Measurements from ENCODE around the gene CHMP2B.
"Not testable (repeated sequence)": the region's sequence is repeated elsewhere in the genome, so short reads cannot be mapped to it uniquely, and the experiment has no call there.

Gene CHMP2B

DNA sequence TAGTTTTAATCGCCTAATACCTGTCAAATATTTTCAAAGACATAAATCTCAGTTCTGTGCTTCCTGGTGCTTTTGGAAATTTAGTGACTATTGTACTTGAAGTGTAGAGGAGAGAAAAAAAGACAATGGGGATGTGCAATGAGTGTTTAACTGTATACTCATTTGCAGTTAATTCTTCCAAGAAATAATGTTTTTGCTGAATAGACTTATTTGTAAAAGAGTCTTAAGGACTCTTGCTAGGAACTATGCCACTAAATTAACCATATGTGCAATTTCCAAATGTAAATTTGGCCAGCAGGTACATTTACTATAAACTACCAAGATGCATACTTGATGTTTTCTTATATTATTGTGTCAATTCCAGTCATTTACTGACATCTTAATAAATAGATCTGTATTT is 2.0 kb downstream of the CHMP2B start:
- no peak for DNase-seq (ENCODE audit: low read depth in 2 of 2)

DNA sequence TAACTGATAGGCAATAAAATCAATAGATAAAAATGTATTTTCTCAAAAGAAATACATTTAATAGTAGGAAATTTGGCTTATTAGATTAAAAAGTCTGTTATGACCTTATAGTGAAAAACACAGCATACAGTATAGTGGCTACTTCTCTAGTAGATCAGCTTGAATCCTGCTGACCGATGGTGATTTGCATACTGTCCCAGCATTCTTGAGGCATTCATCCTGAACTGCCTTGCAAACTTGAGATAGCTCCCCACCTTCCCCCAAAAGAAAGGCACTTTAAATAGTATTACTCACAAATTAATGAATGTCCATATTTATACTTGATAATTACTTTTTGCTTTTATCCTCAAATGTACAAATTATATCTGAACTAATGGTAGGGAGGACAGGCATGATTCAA is 6.7 kb downstream of the CHMP2B start:
- no peak for DNase-seq (ENCODE audit: low read depth in 2 of 2)

DNA sequence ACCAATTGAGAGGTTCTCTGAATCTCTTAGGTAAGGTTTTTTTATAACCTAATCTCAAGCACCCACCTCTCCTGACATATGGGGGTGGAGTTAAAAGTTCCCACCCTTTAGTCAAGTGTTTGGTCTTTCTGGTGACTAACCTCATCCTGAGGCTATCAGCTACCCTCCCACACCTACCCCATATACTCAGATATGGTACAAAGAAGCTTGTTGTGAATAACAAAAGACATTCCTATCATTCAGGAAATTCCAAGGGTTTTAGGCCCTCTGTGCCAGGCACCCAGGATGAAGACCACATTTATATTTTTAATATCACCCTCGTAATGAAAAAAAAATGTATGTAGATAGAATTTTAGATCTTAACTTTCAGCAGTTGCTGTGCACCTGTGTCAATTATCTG is 9.0 kb downstream of the CHMP2B start:
- no peak for DNase-seq (ENCODE audit: low read depth in 2 of 2)

DNA sequence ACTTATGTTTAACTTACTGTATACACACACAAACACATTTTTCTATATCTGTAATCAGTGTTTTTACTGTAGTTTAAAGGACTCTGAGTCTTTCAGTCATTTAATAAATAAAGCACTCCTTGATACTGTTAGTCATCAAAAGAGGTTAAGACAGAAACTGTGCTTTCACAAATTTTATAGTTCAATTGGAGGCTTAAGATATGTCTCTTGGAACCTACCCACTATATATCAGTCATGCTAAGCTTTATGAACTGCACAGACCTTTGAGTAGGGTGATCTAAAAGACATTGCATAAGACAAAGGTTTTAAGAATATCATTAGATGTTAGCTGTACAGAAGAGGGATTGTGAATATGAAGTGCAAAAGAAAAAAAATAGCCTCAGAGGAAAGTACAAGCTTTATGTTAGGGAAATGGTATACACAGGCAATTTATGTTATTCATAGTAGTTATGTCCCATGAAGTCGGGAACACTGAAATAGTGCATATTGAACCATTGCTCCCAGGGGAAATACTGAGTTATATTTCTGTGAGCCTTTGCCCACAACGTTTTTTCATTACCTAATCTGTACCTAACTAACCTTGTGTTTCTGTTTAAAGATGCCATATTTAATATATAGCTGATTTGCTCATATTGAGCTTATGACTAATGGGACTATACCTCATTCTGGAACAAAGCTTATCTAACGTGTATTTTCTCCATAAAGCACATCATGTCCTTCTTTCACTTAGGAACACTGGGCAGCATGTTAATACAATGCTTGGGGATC is 19.7 kb downstream of the CHMP2B start:
- no peak for DNase-seq (ENCODE audit: low read depth in 2 of 2)

DNA sequence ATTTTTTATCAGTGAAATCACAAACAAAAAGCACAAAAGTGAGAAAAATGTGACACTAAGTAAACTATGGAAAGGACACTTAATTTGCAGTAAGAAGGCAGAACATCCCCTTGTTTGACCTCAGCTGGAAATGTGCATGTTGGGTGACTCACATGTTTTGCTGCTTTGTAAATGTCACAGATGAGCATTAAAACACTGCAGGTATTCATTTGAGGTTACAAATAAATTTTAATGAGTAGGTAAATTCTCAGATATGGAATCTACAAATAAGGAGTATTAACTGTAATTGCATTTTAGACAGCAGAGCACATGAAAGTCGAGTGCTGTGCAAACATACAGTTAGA is 20.3 kb downstream of the CHMP2B start:
- no peak for DNase-seq (ENCODE audit: low read depth in 2 of 2)

DNA sequence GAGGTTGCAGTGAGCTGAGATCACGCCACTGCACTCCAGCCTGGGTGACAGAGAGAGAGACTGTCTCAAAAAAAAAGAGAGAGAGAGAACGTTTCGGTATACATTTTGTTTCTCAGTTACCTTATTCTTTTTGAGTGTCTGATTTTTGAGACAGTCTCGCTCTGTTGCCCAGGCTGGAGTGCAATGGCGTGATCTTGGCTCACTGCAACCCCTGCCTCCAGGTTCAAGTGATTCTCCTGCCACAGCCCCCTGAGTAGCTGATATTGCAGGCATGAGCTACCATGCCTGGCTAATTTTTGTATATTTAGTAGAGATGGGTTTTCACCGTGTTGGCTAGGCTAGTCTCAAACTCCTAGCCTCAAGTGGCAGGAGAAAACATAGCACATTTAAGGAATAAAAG is 21.1 kb downstream of the CHMP2B start:
- DNase-seq (ENCODE audit: low read depth in 2 of 2), result not testable (repeated sequence)

DNA sequence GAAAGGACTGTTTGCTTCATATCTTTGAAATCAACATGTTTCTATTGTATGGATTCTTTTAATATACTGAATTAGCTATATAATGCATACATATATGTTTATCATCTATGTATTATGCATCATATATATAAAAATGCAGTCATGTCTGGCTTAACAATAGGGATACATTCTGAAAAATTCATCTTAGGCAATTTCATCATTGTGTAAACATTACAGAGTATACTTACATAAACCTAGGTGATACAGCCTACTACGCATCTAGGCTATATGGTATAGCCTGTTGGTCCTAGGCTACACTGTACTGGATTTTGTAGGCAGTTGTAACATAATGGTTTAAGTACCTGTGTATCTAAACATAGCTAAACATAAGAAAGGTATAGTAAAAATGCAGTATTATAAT is 21.7 kb downstream of the CHMP2B start:
- no peak for DNase-seq (ENCODE audit: low read depth in 2 of 2)

DNA sequence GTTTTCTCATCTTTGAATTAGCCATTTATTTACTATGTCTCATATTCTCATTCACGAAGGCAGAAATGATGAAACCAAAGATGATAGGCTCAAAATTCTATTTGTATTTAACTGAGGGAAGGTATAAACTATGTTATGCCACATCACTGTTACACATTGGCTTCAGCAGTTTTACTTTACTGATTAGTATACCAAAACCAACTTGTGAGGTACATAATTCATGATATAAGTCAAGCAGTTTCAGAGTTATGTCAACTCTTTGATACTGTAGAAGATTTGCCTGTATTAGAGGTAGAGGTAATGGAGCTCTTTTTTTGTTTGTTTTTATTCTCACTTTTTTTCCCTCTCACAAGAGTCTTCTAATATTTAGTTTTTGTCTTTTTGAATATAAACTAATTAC is 22.9 kb downstream of the CHMP2B start:
- DNase-seq (ENCODE audit: low read depth in 2 of 2), result no peak

DNA sequence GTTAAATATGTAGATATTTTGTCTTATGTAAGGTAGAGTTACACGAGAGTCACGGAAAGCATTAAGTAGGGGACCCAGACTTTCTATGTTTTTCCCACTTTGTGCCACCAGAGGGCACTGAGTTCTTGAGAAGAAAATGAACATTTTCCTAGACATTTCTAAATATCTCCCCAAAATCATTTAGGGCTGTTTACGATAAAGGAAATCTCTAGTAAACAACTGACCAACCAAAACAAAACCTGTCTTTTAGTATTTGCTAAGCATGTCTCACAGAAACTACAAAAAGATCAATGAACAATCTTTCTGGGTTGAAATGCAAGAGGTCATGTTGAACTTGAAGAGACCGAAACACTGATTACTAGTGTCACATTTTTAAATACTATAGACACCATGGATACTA is 33.2 kb downstream of the CHMP2B start:
- no peak for DNase-seq (ENCODE audit: low read depth in 2 of 2)

DNA sequence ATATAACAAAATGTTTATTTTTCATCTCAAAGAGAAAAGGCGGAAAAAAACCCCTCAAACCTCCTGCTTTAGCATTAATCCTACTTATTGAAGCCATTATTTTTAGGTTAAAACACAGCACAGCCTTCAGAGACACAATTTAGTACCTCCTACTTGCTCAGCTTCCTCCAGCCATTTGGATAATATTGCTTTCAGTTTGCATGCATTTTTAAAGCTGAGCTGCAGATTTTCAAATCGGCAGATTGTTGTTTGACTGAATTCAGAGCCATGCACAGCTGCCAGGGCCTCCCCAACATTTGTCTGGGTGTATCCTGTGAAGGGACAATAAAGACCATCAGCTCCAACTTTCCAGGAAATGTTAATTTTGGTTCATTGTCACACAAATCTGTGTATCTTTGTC is 34.8 kb downstream of the CHMP2B start:
- no peak for DNase-seq (ENCODE audit: low read depth in 2 of 2)

DNA sequence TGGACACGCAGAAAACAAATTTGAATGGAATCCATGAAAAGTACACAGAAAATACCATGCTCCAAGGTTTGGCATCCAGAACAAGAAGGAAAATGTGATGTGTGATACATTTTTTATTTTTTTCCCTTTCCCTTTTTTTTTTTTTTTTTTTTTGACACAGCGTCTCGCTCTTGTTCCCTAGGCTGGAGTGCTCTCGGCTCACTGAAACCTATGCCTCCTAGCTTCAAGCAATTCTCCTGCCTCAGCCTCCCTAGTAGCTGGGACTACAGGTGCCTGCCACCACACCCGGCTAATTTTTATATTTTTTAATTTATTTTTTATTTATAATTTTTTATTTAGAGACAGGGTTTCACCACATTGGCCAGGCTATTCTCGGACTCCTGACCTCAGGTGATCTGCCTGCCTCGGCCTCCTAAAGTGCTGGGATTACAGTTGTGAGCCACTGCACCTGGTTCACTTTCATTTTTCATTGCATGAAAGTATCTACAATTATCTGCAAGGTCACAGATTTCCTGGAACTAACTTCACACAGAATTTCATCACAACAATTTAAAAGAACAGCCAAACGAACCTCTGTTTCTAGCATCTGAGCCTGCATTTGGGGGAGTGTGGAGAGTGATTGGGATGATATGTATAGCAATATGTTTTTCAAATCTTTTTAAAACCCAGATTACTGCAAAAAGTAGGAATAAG is 41.0 kb downstream of the CHMP2B start:
- DNase-seq (ENCODE audit: low read depth in 2 of 2), result no peak

DNA sequence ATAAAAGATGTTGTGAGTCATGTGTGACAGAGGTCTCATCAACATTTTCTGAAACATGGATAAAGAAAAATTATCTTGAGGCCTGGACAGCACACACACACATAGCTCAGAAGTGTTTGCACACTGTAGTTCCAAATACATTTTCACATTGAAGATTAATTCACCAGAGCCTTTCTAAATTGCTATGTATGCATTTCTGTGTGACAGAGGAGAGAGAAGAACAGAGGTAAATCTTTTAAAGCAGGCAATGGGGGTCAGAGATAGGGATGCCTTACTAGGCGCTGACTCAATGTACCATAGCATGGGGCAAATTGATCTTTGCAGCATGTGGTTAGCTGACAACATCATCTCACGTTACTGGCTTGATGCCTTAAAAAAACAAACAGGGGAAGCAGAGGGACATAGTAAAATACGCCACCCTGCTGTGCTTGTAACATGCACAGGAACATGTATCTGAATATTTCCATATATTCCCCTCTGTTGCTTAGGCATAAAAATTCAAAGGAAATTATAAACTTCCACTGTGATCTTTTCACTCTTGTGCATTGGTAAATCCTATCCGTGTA is 41.6 kb downstream of the CHMP2B start:
- DNase-seq (ENCODE audit: low read depth in 2 of 2), result no peak

DNA sequence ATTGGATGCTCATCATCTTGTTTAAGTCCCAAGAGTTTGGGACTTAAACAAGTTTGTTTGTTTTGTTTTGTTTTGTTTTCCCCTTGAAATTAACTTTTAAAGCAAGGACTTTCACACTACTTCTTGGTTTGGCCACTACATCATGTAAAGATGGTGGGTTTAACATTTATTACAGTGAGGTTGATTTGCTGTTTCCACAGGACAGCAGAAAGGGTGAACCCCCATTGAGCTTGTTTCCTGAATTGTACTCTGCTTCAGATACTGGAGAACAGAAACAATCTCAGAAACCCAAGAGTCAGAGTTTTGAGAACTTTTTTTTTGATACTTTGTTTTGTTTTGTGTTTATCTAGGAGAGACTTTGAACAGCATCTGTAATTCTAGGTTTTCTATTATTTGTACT is 42.6 kb downstream of the CHMP2B start:
- DNase-seq (ENCODE audit: low read depth in 2 of 2), result no peak

DNA sequence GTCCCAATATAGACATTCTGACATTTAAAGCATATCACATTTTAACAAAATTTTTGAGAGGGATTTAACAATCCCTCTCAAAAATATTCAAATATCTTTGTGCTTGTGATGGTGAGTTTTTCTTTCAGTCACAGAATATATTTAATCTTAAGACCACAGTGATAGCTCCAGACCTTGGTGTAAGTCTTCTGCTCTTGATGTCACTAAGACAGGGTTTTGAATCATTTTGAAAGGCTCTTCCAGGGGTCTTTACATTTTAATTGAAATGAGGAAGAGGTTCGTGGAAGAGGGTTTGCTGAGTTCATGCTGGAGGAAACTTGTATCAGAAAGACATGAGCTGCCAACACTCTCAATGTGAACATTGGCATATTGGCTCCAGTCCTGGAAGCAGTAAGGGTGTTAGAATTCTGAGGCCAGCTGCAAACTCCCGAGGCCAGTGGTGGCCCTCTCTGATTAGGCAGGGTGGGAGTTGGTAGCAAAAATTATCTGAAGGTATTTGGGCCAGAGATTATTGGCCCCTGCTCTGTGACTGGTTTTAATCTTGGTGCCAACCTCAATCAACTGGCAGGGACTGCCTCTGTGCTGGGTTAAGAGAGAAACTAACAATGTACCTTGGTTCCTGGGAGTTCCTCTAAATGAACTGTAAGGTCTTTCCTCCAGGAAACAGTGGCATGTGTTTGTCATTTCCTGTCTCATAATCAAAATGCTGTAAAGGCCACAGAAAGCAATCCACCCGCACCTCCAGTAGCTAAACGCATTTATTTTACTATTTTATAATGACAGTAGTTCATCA is 44.0 kb downstream of the CHMP2B start:
- DNase-seq (ENCODE audit: low read depth in 2 of 2), result no peak

DNA sequence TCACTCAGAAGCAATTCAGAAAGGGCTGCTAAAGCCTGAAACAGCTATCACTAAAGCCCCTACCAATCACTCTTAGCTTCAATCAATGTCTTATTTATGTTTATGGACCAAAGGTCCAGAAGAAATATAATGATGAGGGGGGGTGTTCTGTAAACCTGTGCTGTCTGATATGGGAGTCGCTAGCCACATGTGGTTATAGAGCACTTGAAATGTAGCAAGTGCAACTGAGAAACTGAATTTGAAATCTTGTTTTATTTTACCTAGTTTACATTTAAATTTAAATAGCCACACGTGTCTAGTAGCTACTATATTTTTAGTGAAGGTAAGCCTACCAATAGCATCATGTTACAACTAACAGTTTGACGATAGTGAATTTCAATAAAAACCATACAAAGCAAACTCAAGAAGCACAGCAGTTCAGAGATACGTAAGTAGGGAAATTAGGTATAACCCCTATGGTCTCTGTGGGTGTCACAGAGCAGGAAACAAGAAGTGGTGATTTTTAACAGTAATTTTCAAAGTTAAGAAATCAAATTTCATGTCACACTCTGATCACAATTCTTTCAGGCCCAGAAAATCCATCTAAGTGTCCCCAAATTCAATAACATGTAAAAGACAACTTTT is 45.7 kb downstream of the CHMP2B start:
- DNase-seq (ENCODE audit: low read depth in 2 of 2), result no peak

DNA sequence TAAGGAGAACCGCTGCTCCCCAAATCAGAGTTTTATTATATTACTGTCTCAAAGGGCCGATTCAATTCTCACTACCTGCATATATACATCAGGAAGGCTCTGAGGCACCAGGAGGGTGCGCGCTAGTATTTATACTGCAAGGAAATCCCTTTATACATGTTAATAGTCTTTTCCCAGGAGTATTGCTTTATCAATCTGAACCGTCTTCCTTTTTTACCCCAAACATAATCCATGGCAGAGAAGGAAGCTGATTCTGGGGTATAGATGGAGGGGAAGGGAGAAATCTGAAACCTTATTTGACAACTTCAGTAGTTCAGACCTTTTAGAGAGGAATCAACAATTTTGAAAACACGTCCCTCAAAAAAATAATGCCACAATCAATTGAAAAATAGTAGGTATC is 49.4 kb downstream of the CHMP2B start, which contains the start of gene POU1F1:
Gene POU1F1, minus strand, starts transcription at position 101 of the 400 bp plus-strand sequence. CDS start 122 bp downstream, outside the sequence.
- no peak for DNase-seq (ENCODE audit: low read depth in 2 of 2)

DNA sequence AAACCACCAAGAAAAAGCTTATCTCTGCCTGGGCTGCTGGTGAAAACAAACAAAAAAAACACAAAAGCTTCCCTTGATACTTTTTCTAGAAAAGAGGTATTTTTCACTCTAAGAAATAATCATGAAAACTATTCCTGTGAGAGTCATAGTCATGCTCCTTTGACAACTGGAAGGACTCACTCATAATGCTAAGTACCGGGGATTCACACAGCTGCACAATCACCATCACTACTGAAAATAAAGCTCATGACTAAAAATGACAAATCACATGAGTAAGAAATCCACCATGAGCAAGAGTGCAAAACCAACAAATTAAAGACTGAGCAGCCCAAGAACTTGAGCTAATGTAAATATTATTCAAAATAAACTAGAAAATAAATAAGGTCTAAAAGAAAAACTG is 59.9 kb downstream of the CHMP2B start:
- no peak for DNase-seq (ENCODE audit: low read depth in 2 of 2)

DNA sequence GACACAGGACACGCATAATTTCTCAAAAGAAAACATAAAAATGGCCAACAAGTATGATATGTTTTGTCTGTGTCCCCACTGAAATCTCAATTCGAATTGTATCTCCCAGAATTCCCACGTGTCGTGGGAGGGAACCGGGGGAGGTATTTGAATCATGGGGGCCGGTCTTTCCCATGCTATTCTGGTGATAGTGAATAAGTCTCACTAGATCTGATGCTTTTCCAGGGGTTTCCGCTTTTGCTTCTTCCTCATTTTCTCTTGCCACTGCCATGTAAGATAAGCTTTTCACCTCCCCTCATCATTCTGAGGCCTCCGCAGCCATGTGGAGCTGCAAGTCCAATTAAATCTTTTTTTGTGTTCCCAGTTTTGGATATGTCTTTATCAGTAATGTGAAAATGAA is 61.3 kb downstream of the CHMP2B start:
- DNase-seq (ENCODE audit: low read depth in 2 of 2), result no peak

DNA sequence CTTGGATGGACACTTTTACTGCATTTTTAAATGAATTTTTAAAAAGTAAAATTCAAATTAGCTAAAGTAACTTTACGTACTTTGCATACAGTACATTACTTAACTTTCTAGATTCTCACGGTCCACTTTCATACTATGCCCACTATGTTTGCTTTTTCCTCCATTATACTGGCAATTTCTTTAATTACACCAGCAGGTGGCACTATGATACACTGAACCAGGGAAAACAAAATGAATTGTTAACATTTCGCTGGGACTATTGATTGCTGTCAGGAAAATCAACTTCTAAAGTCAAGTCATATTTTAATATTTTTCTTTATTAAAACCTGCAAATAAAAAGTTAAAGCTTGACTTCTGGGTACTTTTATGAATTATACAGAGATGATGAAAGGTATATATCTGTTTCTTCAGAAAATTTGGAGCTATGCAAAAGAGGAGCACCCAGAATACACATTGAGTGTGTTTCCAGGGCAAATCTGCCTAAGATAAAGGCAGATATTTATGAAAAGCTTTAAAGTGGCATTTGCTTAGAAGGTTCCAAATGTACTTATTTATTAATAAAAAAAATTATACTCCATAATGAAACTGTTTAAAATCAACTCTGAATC is 71.1 kb downstream of the CHMP2B start:
- no peak for DNase-seq (ENCODE audit: low read depth in 2 of 2)

DNA sequence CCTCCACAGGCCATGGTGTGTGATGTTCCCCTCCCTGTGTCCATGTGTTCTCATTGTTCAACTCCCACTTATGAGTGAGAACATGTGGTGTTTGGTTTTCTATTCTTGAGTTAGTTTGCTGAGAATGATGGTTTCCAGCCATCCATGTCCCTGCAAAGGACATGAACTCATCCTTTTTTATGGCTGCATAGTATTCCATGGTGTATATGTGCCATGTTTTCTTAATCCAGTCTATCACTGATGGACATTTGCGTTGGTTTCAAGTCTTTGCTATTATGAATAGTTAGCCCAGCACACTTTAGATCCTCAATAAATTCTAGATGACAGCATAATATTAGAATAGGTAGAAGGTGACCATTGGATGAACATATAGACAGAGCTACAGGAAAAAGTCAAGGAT is 77.9 kb downstream of the CHMP2B start:
- DNase-seq (ENCODE audit: low read depth in 2 of 2), result not testable (repeated sequence)

Data from stimulated activated CD8-positive, alpha-beta memory T cell treated with anti-CD3 and anti-CD28 coated beads, Interleukin-2, amount 100 ng/mL, for 1 hour (primary cell).